Activated T-helper 1 cell treated with anti-CD3 and anti-CD28 coated beads, Interleukin-2, amount 50 U/mL, for 16 hours (primary cell): ENCODE data around the gene CACNB4.

Experiments used
- DNase-seq, 2 donors: peaks; one replicate each; pipeline ENCODE4 v3.0.0-alpha.2; 2020; ENCODE audit warnings: low read depth in 1 of 2, low spot score in 1 of 2

Gene CACNB4

GRCh38 chr2:151860613-151861146, 238.2 kb downstream of the CACNB4 start:
- DNase-seq, result no peak

DNA sequence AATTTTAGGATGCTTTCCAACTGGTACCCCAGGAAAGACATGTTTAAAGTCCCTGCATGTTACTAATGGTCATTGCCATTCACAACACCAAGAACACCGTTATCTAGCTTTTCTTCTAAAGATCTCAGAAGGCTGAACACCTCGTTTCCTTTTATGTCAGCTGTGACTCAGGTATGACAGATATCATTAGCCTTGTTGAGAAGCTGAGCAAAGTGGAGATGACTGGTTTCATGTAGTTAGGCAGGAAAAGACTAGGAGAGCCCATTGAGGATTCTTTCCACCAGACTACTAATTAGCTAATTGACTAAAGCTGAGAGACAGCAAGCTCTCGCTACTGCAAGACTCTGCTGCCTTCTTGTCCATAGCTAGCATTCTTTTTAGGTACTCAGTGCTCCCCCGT, 238.6 kb downstream of the CACNB4 start:
- no peak for DNase-seq

GRCh38 chr2:151857650-151858049, 241.2 kb downstream of the CACNB4 start:
- no peak for DNase-seq

DNA sequence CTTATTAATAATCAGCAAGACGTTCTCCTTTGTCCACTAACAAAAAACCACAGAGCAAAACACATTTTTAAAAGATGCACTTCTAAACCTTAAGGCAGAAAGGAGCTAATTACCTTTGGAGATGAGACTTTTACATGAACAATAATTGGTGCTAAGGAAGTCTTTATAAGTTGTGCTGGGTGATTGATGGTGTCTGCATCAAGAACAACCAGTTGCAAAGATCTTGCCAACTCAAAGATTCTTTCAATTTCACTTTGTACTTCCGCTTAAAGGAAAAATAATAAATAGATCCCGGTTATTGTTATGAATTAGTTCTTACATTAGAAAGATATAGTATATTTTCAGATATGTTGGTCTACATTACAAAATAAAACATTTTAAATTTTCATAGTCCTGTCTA, 243.7 kb downstream of the CACNB4 start:
- DNase-seq, result no peak

GRCh38 chr2:151853070-151853758, 245.6 kb downstream of the CACNB4 start:
- no peak for DNase-seq

DNA sequence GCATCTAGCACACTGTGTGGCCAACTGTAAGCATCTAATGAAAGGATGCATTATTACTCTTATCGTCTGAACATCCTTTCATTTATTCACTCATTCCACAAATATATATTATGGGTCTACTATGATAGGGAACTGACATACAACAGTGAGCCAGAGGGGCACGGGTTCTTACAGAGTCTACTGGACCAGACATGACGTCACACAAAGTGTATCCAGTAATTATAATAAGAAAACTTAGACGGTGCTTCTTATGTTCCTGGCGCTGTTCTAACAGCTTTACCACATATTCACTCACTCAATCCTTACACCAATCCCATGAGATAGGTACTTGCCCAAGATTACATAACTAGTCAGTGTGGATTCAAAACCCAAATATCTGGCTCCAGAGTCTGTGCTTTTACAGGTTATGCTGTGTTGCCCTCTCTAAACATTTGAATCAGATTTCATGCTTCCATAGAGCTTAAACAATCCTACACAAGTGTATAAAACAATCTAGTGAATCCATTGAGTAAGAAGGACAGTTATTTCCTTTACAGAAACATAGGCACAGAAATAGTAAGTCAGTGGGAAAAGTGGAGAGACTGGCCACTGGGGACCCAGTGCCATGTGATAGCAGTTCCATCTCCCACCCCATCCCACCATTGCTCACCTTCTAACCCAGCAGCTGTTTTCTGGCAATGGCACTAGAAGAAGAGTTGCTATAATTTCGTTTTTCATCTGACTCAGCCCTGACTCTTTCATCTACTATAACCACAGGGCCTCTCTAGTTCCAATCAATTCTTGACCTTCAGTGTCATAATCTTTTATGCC, 246.4 kb downstream of the CACNB4 start:
- DNase-seq, result no peak

- DNase-seq, result no peak
These were observed 247.1 kb downstream of the CACNB4 start for GRCh38 chr2:151851761-151852160.

DNA sequence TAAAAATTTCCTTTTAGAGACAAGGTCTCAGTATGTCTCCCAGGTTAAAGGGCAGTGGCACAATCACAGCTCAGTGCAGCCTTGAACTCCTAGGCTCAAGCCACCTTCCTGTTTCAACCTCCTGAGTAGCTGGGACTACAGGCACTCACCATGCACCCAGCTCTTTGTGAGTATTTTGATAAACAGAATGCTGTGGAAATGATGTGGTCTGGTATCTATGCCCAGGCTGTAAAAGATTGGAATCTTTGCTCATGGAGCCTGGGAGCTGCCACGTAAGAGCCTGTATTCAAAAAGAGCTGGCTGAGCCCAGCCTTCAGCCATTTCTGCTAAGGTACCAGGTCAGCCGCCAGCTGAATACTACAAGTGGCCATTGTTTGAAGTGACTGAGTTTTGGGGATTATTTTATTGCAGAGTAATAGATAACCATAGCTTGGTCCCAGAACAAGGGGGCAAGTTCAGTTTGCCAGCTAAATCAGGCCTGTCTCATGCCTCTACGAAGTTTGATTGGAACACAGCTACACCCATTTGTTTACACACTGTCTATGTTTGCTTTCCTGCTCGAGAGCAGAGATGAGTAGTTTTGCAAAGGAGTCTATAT, 249.3 kb downstream of the CACNB4 start:
- DNase-seq, result no peak

GRCh38 chr2:151845884-151846283, 253.0 kb downstream of the CACNB4 start:
- DNase-seq, result no peak

GRCh38 chr2:151845481-151845880, 253.4 kb downstream of the CACNB4 start:
- DNase-seq, result no peak

DNA sequence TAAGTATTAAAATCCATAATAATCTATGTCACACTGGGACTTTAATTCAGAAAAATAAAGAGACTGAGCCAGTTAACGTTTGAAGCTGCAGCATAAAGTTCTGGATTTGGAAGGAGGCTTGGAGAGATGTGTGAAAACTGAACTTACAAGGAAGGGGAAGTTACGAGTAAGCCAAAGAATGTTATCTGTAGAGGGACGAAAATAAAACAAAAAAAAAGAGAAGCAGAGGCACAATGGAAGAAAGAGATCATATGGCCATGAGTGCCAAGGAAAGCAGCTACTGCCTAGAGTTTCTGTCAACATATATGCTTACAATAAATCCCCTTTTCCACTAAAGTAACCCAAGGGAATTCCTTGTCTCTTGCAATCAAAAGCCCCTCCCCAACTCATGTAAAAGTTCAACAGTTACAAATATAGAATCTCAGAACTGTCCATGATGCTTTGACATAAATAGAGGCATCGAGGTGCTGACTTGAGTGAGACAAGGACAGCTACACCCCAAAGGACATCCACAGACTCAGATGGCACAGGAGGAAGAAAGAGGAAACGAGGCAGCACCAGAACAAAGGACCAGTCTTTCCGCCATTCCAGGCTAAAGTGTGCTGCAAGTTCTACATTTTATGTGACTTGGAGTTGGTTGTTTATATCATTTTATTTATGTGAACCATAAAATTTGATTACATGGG, 254.5 kb downstream of the CACNB4 start:
- no peak for DNase-seq

- DNase-seq, result no peak
These were observed 255.2 kb downstream of the CACNB4 start for GRCh38 chr2:151843691-151844061.

- DNase-seq, result no peak
These were observed 255.8 kb downstream of the CACNB4 start for GRCh38 chr2:151842830-151843690.

- no peak for DNase-seq
These were observed 257.8 kb downstream of the CACNB4 start for GRCh38 chr2:151841047-151841424.

DNA sequence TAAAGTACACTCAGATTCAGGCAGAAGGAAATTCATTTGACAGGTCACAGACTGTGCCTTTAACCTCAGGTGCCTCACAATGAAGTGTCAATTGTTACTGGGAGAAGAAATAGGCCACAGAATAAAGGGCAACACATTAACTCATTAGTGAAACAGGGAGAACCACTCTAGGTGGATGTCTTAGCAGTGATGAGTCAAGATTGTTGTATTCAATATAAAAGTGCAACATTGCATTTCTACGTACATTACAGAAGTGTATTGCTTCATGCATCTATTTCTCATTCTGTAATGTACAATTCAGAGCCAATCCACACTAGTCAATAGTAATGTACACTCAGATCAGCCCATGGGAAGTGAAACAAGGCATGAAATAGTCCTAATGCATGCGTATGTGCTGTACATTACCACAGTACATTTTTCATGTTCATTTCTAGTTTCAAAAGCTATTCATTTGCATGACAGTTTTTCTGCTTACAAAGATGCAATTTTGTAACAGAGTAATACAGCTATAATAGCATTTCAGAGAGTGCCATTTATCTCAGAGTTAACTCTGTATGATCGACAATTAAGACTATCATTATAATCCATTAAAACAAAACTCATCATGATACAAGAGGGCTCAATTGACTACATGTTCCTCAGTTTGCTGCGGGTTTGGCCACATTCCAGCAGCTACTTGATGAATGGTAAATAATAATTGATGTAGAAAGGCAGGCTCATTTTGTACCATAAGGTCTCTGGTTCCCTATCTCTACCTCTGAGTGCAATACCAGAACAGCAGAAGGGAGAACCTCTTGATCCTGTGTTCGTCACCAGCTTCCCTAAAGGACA, 258.4 kb downstream of the CACNB4 start:
- no peak for DNase-seq

GRCh38 chr2:151837926-151838325, 260.9 kb downstream of the CACNB4 start:
- DNase-seq, result no peak

- DNase-seq, result no peak
These were observed 264.9 kb downstream of the CACNB4 start for GRCh38 chr2:151833984-151834383.

DNA sequence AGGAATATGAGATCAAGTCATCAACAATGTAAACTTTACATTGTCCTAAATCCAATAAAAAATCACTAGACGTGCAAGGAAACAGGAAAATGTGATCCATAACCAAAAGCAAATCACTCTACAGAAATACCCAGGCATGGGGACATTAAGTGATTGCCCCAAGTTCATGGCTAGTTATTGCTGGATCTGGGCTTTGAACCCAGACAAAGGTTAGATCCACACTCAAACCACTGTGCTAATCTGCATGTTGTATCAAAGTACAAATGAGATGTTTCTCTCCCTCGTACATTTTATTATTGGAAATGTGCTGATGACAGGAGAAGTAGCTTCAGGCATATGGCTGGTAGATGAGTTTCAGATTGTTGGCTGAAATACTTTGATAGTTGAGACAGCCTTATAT, 267.9 kb downstream of the CACNB4 start:
- DNase-seq, result no peak

DNA sequence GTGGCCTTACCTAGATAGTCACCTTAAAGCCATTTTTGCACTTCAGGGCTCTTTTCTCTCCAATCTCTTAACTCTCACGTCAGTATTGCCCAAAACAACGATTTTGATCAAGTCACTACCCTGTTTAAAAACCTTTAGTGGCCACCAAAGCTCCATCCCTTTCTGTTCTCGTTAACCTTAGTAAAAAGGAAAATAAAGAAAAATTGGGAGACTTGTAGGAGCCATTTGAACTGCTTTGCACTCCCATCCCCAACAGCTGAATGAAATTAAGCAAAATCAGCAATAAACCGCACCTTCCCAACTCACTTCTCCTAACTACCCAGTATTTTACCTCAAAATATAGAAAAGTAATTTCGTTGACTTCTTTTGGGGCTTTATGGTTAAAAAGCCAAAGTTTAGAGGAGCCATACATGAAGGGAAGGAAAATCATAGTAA, 269.9 kb downstream of the CACNB4 start:
- DNase-seq, result no peak
